Subcutaneous adipose tissue (tissue), 4 donors: ENCODE data around the gene SLC16A8. TPM values are rescaled to one million over a fixed set of nuclear protein-coding genes. Genes with fewer than 3 reads are reported as not detected.

ENCODE experiments used
- total RNA-seq, 4 donors: library from RNA; depleted of rRNA; stranded (reverse); fragments of >200 nt; gene quantifications; one replicate each; pipeline ENCODE4 v1.1.0, GENCODE V29; 2016
- TF ChIP-seq, protein P1 (sequence below): fragments of 450-650 bp; IDR thresholded peaks from one replicate; pipeline ENCODE4 v1.5.1; 2016; ENCODE audit warnings: low read depth, mild to moderate bottlenecking, control low read depth, antibody characterized with exemption, moderate library complexity

Gene SLC16A8
- total RNA-seq, 4 donors from 2014 or later: 0.17 to 0.66 TPM; not detected in 2

DNA sequence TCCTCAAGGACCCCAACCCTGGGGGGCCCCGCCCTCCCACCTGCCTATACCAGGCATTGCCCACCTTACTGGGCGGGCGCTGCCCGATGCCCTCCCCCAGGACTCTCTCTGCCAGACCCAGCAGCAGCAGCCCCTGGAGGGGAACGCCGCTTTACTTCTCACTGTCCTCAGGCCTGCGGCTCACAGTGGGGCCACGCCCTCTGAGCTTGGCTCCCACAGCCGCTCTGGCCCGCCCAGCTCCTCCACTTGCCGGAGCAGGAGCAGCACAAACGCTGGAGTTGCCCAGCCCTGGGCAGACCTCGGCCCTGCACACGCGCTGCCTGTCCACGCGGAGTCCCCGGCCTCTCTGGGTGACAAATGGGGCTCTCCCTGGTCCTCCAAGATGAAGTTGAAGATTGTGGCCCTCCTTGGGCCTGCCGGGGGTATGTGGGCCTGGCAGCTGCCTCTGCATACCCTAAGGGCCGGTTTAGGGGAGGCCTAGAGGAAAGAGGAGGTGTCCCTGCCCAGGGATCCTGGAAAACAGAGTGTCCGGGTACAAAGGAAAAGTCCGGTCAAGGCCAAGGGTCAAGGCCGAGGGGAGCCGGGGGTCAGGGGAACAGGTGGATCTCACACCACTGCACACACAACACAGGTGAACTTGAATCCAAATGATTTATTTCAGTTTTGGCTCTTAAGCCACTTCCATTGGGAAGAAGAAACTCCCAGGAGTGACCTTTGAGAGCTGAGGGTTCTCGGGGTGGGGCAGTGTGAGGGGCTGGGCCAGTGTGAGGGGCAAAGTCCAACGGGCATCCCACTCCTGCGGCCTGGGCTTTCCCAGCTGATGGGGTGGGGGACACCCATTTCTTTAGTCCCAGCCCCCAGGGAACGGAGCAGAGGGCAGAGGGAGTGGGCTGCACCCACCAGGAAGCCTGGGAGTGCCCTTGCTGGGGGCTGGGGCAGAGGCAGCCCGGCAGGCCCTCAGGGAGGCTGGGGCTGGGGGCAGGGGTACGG is 27.2 kb upstream of the SLC16A8 start:
- TF ChIP-seq, protein P1, sequence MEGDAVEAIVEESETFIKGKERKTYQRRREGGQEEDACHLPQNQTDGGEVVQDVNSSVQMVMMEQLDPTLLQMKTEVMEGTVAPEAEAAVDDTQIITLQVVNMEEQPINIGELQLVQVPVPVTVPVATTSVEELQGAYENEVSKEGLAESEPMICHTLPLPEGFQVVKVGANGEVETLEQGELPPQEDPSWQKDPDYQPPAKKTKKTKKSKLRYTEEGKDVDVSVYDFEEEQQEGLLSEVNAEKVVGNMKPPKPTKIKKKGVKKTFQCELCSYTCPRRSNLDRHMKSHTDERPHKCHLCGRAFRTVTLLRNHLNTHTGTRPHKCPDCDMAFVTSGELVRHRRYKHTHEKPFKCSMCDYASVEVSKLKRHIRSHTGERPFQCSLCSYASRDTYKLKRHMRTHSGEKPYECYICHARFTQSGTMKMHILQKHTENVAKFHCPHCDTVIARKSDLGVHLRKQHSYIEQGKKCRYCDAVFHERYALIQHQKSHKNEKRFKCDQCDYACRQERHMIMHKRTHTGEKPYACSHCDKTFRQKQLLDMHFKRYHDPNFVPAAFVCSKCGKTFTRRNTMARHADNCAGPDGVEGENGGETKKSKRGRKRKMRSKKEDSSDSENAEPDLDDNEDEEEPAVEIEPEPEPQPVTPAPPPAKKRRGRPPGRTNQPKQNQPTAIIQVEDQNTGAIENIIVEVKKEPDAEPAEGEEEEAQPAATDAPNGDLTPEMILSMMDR: no peak

DNA sequence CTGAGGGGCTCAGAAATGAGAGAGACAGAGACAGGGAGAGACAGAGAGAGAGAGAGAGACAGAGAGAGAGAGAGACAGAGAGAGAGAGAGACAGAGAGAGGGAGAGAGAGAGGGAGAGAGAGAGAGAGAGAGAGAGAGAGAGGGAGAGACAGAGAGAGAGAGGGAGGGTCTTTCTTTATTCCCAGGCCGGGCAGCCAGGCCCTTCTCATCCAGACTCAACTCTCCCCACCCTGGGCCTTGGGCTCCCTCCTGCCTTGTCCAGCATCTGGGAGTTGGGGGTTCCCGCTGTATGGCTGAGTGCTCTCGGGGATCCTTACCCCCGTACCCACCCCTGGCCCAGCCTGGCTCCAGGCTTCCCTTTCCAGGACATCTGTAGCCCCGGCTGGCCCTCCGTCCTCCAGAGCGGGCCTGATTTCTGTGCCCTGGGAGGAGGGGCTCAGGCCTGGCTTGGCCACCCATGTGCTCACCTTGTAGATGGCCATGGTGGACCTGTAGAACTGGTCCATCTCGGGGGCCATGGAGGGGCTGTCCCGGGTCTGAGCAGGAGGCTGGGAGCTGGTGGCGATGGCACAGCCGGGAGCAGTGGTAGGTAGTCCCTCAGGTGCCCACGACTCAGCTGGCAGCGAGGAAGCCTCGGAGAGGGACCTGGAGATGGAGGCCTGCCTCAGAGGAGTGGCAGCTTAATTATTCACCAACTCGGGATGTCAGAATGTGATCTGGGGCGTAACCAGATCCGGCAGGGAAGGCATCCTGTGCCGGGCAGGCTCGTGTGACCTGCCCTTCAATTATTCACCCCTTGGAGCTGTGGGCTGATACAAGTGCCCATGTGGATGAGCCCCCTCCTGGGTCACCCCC is 26.3 kb upstream of the SLC16A8 start, which contains the start of gene BAIAP2L2:
TSS of gene BAIAP2L2 (minus strand) at position 677 of the 855 bp plus-strand sequence. CDS start at position 518, 159 bp downstream.
- TF ChIP-seq, protein P1: no peak

DNA sequence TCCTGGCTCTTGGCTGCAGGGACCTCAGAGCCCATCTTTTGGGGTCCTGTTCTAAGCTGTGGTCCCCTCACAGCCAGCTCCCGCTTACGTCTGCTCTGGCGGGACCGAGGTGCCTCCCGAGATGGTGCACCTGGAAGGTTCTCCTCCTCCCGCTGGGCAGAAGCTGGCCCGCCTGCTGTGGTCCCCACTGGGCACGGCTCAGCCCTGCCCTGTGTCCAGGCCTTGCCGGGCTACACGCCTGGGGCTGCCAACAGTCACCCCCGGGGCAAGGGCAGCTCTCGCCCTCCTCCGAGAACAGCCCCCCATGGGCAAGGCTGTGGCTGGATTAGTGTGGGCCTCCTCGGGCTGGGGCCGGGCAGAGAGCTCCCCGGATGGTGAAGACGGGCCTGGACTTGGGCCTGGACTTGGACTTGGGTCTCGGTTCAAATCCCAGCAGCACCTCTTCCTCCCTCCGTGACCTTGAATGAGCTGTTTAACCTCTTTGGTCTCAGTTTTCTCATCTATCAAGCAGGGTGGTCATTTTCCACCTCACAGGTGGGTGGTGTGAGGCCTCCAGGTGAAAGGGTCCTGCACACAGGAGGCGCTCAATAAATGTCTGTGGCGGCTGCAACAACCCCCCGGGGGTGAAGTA is 25.5 kb upstream of the SLC16A8 start:
- TF ChIP-seq, protein P1: no peak

DNA sequence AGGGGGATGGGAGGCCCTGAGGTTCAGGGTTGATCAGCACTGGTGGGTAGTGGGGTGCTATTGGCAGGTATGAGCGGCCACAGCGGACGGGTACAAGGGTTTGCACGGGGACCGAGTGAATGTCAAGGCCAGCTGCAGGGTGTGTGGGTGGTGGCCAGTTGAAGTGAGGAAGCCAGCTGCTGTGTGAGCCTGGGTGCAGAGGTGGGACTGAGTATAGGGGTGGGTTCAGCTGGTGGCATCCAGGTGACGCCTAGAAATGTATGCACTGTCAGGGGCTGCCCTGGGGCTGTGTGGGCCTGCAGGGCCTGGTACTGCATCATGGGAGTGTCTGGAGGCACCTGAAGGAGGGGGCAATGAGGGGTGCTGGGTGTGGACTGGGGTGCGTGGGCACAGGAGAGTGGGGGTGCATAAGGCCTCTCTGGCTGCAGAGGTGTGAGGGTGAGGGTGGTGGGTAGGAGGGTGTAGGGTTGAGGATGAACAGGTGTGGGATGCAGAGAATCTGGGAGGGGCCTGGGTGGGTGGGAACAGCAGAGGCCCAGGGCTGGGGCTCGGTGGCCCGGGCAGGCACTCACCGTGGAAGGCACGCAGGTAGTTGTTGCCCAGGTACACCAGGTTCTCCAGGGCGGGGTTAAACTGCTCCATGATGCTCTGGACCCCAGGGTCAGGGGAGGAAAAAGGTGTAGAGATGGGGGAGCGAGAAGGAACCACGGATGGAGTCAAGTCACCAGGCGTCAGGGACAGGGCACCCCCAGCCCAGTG is 24.8 kb upstream of the SLC16A8 start:
- TF ChIP-seq, protein P1: no peak

DNA sequence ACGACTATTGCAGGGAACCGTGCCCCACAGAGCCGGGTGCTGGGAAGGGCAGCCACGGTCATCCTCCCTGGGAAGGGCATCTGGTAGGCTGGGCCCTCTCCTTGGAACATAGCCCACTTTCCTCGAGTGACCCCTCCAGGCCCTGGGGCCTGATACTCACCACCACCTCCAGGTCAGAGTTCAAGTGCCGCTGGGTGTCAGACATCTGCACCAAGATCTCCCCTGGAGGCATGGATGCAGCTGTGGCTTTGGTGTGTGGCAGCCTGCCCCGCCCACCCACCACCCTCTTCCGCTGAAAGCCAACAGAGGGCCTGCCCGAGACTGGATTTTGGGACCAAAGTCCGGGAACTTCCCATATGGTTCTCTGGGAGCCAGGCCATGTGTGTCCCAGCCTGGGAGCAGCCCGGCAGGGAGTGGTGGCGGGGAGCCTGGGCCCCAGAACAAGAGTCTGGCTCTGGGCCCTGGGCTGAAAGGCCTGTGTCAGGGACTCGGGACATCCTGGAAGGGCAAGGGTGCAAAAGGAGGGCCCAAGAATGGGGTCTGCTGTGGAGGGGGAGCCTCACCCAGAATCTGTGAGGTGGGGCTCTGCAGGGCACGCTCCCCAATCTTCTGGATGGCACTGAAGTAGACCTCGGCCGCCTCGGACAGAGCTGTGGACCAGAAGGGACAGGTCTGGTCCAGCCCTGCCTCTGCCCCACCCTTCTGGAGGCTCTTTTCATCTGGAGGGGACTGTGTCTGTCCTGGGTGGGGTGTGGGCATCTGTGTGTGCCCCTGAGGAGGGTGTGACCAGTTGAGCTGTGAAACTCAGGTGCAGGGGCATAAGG is 23.9 kb upstream of the SLC16A8 start:
- TF ChIP-seq, protein P1: no peak

DNA sequence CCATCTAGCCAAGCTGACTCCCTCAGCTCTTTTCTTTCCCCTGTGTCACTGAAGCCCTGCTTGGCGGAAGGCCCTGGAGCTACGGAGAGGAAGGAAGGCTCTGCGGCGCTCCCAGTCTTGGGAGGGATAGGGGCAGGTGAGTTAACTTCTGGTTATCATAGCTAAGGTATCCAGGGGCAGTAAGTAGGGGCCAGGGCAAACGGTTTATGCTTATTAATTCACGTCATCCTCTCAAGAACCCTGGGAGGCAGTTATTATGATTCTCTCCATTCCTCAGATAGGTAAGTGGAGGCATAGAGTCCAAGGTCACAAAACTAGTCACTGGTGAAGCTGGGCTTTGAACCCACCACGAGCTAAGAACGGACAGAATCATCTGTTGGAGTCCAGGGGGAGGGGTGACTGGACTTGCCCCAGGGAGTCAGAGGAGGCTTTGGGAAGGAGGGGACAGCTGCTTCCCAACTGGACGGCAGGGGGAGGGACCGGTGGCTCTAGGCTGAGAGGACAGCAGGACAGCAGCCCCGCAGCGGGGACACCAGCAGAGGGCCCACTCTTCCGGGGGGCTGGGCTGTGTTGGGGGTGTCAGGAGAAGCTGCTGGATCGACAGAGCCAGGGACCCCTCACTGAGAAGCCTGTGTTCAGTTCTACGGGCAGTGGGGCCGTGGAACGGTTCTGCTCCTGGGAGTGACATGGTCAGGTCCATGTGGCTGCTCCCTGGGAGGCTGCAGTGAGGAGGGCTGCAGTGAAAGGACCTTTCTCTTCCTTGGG is 23.0 kb upstream of the SLC16A8 start:
- TF ChIP-seq, protein P1: no peak
